Stimulated activated naive CD8-positive, alpha-beta T cell treated with anti-CD3 and anti-CD28 coated beads, Interleukin-15, Interleukin-2, amounts not matched to agents 100 ng/mL and 50 ng/mL, for 24 hours (primary cell): ENCODE data around the gene UBE2Q2.
"Not testable (repeated sequence)": the region's sequence is repeated elsewhere in the genome, so short reads cannot be mapped to it uniquely, and the experiment has no call there.

ENCODE experiments used
- H3K27ac Mint-ChIP-seq: one replicate; pipeline ENCODE4 v1.8.0; 2021; ENCODE audit warnings: mild to moderate bottlenecking, mixed read lengths
- H3K27me3 Mint-ChIP-seq: one replicate; pipeline ENCODE4 v1.8.0; 2021; ENCODE audit warnings: mixed read lengths
- H3K36me3 Mint-ChIP-seq: one replicate; pipeline ENCODE4 v1.8.0; 2021; ENCODE audit warnings: low read depth, mixed read lengths
- H3K4me1 Mint-ChIP-seq: one replicate; pipeline ENCODE4 v1.8.0; 2021; ENCODE audit warnings: low read depth, mixed read lengths
- H3K4me3 Mint-ChIP-seq: one replicate; pipeline ENCODE4 v1.8.0; 2021; ENCODE audit warnings: mild to moderate bottlenecking, mixed read lengths
- H3K9me3 Mint-ChIP-seq: one replicate; pipeline ENCODE4 v1.8.0; 2021; ENCODE audit warnings: mixed read lengths

UBE2Q2 gene

GRCh38 chr15:75836959-75837334 lies 6.3 kb upstream of the UBE2Q2 start:
- Mint-ChIP-seq H3K36me3 (no peaks in the 10 kb centered on the region), H3K4me1 (no peaks in the 10 kb centered on the region), H3K9me3 (no peaks in the 10 kb centered on the region), H3K4me3 (no peak overlapping the region), H3K27me3 (peaks cover 6% of the 10 kb centered on the region), H3K27ac (no peak overlapping the region)

GRCh38 chr15:75840659-75841058 lies 2.6 kb upstream of the UBE2Q2 start:
- H3K4me3 Mint-ChIP-seq: no peak overlapping the region
- H3K9me3 Mint-ChIP-seq: no peaks in the 10 kb centered on the region
- H3K4me1 Mint-ChIP-seq: peaks cover 20% of the 10 kb centered on the region
- peaks cover 8% of the 10 kb centered on the region for H3K36me3 Mint-ChIP-seq
- H3K27me3 Mint-ChIP-seq: peaks cover 13% of the 10 kb centered on the region
- H3K27ac Mint-ChIP-seq: no peak overlapping the region

- Mint-ChIP-seq H3K9me3 (no peaks in the 10 kb centered on the region), H3K27me3 (peaks cover 13% of the 10 kb centered on the region), H3K27ac (no peak overlapping the region), H3K4me1 (peaks cover 28% of the 10 kb centered on the region), H3K36me3 (peaks cover 17% of the 10 kb centered on the region), H3K4me3 (no peak overlapping the region)
Measured at GRCh38 chr15:75841626-75842025, 1.6 kb upstream of the UBE2Q2 start.

- peaks cover 22% of the 10 kb centered on the region for H3K36me3 Mint-ChIP-seq
- peaks cover 13% of the 10 kb centered on the region for H3K27me3 Mint-ChIP-seq
- H3K4me3 Mint-ChIP-seq: peak overlapping the region; percentile 89
- H3K4me1 Mint-ChIP-seq: peaks cover 49% of the 10 kb centered on the region
- peak overlapping the region; percentile 86 for H3K27ac Mint-ChIP-seq
- no peaks in the 10 kb centered on the region for H3K9me3 Mint-ChIP-seq
Measured at GRCh38 chr15:75843678-75844581, 683 bp downstream of the UBE2Q2 start.

GRCh38 chr15:75844629-75845335 lies 1.5 kb downstream of the UBE2Q2 start:
- Mint-ChIP-seq H3K4me1 (peaks cover 53% of the 10 kb centered on the region), H3K27ac (peak overlapping the region; percentile 86), H3K36me3 (peaks cover 22% of the 10 kb centered on the region), H3K4me3 (peak overlapping the region; percentile 89), H3K27me3 (peaks cover 13% of the 10 kb centered on the region), H3K9me3 (no peaks in the 10 kb centered on the region)

GRCh38 chr15:75849167-75849566 lies 5.9 kb downstream of the UBE2Q2 start:
- Mint-ChIP-seq H3K27ac (no peak overlapping the region), H3K27me3 (no peaks in the 10 kb centered on the region), H3K4me1 (peaks cover 71% of the 10 kb centered on the region), H3K36me3 (peaks cover 28% of the 10 kb centered on the region), H3K4me3 (no peak overlapping the region), H3K9me3 (no peaks in the 10 kb centered on the region)

GRCh38 chr15:75850708-75851107 lies 7.5 kb downstream of the UBE2Q2 start:
- Mint-ChIP-seq H3K4me3 (no peak overlapping the region), H3K9me3 (no peaks in the 10 kb centered on the region), H3K27ac (no peak overlapping the region), H3K27me3 (no peaks in the 10 kb centered on the region), H3K36me3 (peaks cover 19% of the 10 kb centered on the region), H3K4me1 (peaks cover 57% of the 10 kb centered on the region)

GRCh38 chr15:75851566-75851965 lies 8.3 kb downstream of the UBE2Q2 start:
- H3K4me3 Mint-ChIP-seq, H3K27ac Mint-ChIP-seq: not testable (repeated sequence)
- peaks cover 50% of the 10 kb centered on the region for H3K4me1 Mint-ChIP-seq

GRCh38 chr15:75857886-75858285 lies 14.6 kb downstream of the UBE2Q2 start:
- Mint-ChIP-seq H3K27me3 (no peaks in the 10 kb centered on the region), H3K27ac (no peak overlapping the region), H3K4me3 (no peak overlapping the region), H3K4me1 (peaks cover 8% of the 10 kb centered on the region), H3K36me3 (peaks cover 27% of the 10 kb centered on the region), H3K9me3 (no peaks in the 10 kb centered on the region)

More at GRCh38 chr15:75851566-75851965, 8.3 kb downstream of the UBE2Q2 start:
- H3K9me3 Mint-ChIP-seq, H3K27me3 Mint-ChIP-seq: not testable (repeated sequence)
- peaks cover 12% of the 10 kb centered on the region for H3K36me3 Mint-ChIP-seq

GRCh38 chr15:75861750-75862402 lies 18.6 kb downstream of the UBE2Q2 start:
- no peak overlapping the region for H3K27ac Mint-ChIP-seq
- H3K9me3 Mint-ChIP-seq: no peaks in the 10 kb centered on the region
- H3K4me3 Mint-ChIP-seq: no peak overlapping the region
- peaks cover 44% of the 10 kb centered on the region for H3K36me3 Mint-ChIP-seq
- no peaks in the 10 kb centered on the region for H3K27me3 Mint-ChIP-seq
- peaks cover 25% of the 10 kb centered on the region for H3K4me1 Mint-ChIP-seq

GRCh38 chr15:75862796-75863195 lies 19.5 kb downstream of the UBE2Q2 start:
- Mint-ChIP-seq H3K9me3 (no peaks in the 10 kb centered on the region), H3K36me3 (peaks cover 44% of the 10 kb centered on the region), H3K27ac (no peak overlapping the region), H3K27me3 (no peaks in the 10 kb centered on the region), H3K4me1 (peaks cover 32% of the 10 kb centered on the region), H3K4me3 (no peak overlapping the region)

- no peaks in the 10 kb centered on the region for H3K27me3 Mint-ChIP-seq
- H3K4me1 Mint-ChIP-seq: peaks cover 39% of the 10 kb centered on the region
- H3K27ac Mint-ChIP-seq: no peak overlapping the region
- H3K36me3 Mint-ChIP-seq: peaks cover 38% of the 10 kb centered on the region
- no peak overlapping the region for H3K4me3 Mint-ChIP-seq
- H3K9me3 Mint-ChIP-seq: no peaks in the 10 kb centered on the region
Measured at GRCh38 chr15:75864213-75865059, 21.2 kb downstream of the UBE2Q2 start.

- H3K27me3 Mint-ChIP-seq, H3K27ac Mint-ChIP-seq, H3K9me3 Mint-ChIP-seq, H3K4me3 Mint-ChIP-seq: not testable (repeated sequence)
- Mint-ChIP-seq H3K36me3 (peaks cover 34% of the 10 kb centered on the region), H3K4me1 (peaks cover 39% of the 10 kb centered on the region)
Measured at GRCh38 chr15:75866045-75866444, 22.8 kb downstream of the UBE2Q2 start.

GRCh38 chr15:75866916-75867315 lies 23.7 kb downstream of the UBE2Q2 start:
- Mint-ChIP-seq H3K27me3 (no peaks in the 10 kb centered on the region), H3K4me1 (peaks cover 39% of the 10 kb centered on the region), H3K27ac (peak overlapping the region; percentile 43), H3K36me3 (peaks cover 30% of the 10 kb centered on the region), H3K9me3 (no peaks in the 10 kb centered on the region), H3K4me3 (no peak overlapping the region)
